ENCODE data around the gene LCE2A. TPM values are rescaled to one million over a fixed set of nuclear protein-coding genes. Genes with fewer than 3 reads are reported as not detected.

Gene LCE2A
- total RNA-seq, 2 donors from 2014 or later, result not detected

GRCh38 chr1:152707860-152708259 lies 9.7 kb downstream of the LCE2A start, which contains the start of gene LCE4A:
TSS of gene LCE4A (plus strand) at chr1:152708160. CDS start at chr1:152709076, 916 bp downstream.
- no peaks in the 10 kb centered on the region for H3K4me1 ChIP-seq (replicated peaks)
- no peak within 1 kb of the TSS for H3K27ac ChIP-seq
- TF ChIP-seq CTCF (IDR thresholded peaks at IDR 0.05) (no peak), POLR2A (IDR thresholded peaks at IDR 0.05) (no peak), POLR2AphosphoS5 (IDR thresholded peaks at IDR 0.05) (no peak)
- H3K4me3 ChIP-seq, result no peak within 1 kb of the TSS
- intact Hi-C loops (cut with DNase I), result no loop called here
- no peaks in the 10 kb centered on the region for H3K36me3 ChIP-seq
- no peak for DNase-seq (ENCODE audit: low spot score)
- H3K9me3 ChIP-seq, result no peaks in the 10 kb centered on the region
- 84% methylated on average over 2 of the region's 2 CpGs for WGBS
- H3K27me3 ChIP-seq (replicated peaks; ENCODE audit: insufficient read depth), result no peaks in the 10 kb centered on the region

- Histone ChIP-seq H3K4me1 (replicated peaks) (no peaks in the 10 kb centered on the region), H3K9me3 (no peaks in the 10 kb centered on the region), H3K4me3 (no peak overlapping the region), H3K27me3 (replicated peaks; ENCODE audit: insufficient read depth) (no peaks in the 10 kb centered on the region), H3K27ac (no peak overlapping the region), H3K36me3 (no peaks in the 10 kb centered on the region)
- DNase-seq (ENCODE audit: low spot score), result no peak
- TF ChIP-seq CTCF (IDR thresholded peaks at IDR 0.05) (no peak), POLR2AphosphoS5 (IDR thresholded peaks at IDR 0.05) (no peak), POLR2A (IDR thresholded peaks at IDR 0.05) (no peak)
- intact Hi-C loops (cut with DNase I), result no loop called here
Observed at GRCh38 chr1:152718238-152718637, 20.1 kb downstream of the LCE2A start.

GRCh38 chr1:152725261-152725660 lies 27.1 kb downstream of the LCE2A start:
- H3K4me3 ChIP-seq, result no peak overlapping the region
- no peaks in the 10 kb centered on the region for H3K4me1 ChIP-seq (replicated peaks)
- DNase-seq (ENCODE audit: low spot score), result no peak
- no peaks in the 10 kb centered on the region for H3K9me3 ChIP-seq
- intact Hi-C loops (cut with DNase I), result no loop called here
- TF ChIP-seq CTCF (IDR thresholded peaks at IDR 0.05) (no peak), POLR2AphosphoS5 (IDR thresholded peaks at IDR 0.05) (no peak), POLR2A (IDR thresholded peaks at IDR 0.05) (no peak)
- no peaks in the 10 kb centered on the region for H3K36me3 ChIP-seq
- no peaks in the 10 kb centered on the region for H3K27me3 ChIP-seq (replicated peaks; ENCODE audit: insufficient read depth)
- H3K27ac ChIP-seq, result no peak overlapping the region

GRCh38 chr1:152728986-152729385 lies 30.8 kb downstream of the LCE2A start:
- DNase-seq (ENCODE audit: low spot score), result no peak
- H3K36me3 ChIP-seq, result no peaks in the 10 kb centered on the region
- no peak overlapping the region for H3K27ac ChIP-seq
- no peak for TF ChIP-seq POLR2AphosphoS5 (IDR thresholded peaks at IDR 0.05)
- TF ChIP-seq CTCF (IDR thresholded peaks at IDR 0.05), result no peak
- no peak for TF ChIP-seq POLR2A (IDR thresholded peaks at IDR 0.05)
- H3K27me3 ChIP-seq (replicated peaks; ENCODE audit: insufficient read depth), result no peaks in the 10 kb centered on the region
- H3K4me1 ChIP-seq (replicated peaks), result no peaks in the 10 kb centered on the region
- WGBS, result 32% methylated on average over 1 of the region's 1 CpG
- no peaks in the 10 kb centered on the region for H3K9me3 ChIP-seq
- no peak overlapping the region for H3K4me3 ChIP-seq
- intact Hi-C loops (cut with DNase I), result no loop called here

- Histone ChIP-seq H3K9me3 (no peaks in the 10 kb centered on the region), H3K4me1 (replicated peaks) (no peaks in the 10 kb centered on the region), H3K27me3 (replicated peaks; ENCODE audit: insufficient read depth) (no peaks in the 10 kb centered on the region), H3K4me3 (no peak overlapping the region), H3K36me3 (no peaks in the 10 kb centered on the region), H3K27ac (no peak overlapping the region)
- intact Hi-C loops (cut with DNase I), result no loop called here
- no peak for TF ChIP-seq POLR2A (IDR thresholded peaks at IDR 0.05)
- TF ChIP-seq CTCF (IDR thresholded peaks at IDR 0.05), result no peak
- TF ChIP-seq POLR2AphosphoS5 (IDR thresholded peaks at IDR 0.05), result no peak
- WGBS, result 10% methylated on average over 1 of the region's 1 CpG
- DNase-seq (ENCODE audit: low spot score), result no peak
Observed at GRCh38 chr1:152735648-152736047, 37.5 kb downstream of the LCE2A start.

Data from prostate gland (tissue), 2 donors.